ENCODE measurements around the gene ADGRL1.

Gene ADGRL1

GRCh38 chr19:14166999-14167575 lies 38.9 kb downstream of the ADGRL1 start:
- TF ChIP-seq CTCF (conservative IDR thresholded peaks at IDR 0.05): no peak
- H3K27ac ChIP-seq: no peak overlapping the region

GRCh38 chr19:14165990-14166830 lies 39.8 kb downstream of the ADGRL1 start:
- TF ChIP-seq CTCF (conservative IDR thresholded peaks at IDR 0.05): no peak
- H3K27ac ChIP-seq: no peak overlapping the region

GRCh38 chr19:14164724-14165493 lies 41.1 kb downstream of the ADGRL1 start:
- H3K27ac ChIP-seq: no peak overlapping the region
- TF ChIP-seq CTCF (conservative IDR thresholded peaks at IDR 0.05): no peak

DNA sequence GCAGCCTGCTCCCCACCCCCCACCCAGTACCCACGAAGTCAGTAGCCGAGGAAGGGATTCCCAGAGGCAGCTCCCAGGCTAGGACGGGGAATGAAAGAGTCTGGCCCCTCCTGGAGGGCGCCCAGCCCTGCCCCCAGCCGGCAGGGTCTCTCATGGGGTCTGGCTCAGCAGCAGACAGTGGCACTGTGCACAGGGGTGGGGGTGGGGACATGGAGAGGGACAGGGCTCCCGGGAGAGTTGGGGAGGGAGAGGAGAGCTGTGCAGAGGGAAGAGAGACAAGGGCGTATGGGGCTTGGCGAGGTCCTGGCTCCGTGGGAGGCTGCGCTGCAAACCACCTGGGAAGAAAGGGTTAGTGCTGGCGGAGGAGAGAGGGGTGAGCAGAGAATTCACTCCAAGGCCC lies 41.9 kb downstream of the ADGRL1 start:
- no peak overlapping the region for H3K27ac ChIP-seq
- TF ChIP-seq CTCF (conservative IDR thresholded peaks at IDR 0.05): no peak

DNA sequence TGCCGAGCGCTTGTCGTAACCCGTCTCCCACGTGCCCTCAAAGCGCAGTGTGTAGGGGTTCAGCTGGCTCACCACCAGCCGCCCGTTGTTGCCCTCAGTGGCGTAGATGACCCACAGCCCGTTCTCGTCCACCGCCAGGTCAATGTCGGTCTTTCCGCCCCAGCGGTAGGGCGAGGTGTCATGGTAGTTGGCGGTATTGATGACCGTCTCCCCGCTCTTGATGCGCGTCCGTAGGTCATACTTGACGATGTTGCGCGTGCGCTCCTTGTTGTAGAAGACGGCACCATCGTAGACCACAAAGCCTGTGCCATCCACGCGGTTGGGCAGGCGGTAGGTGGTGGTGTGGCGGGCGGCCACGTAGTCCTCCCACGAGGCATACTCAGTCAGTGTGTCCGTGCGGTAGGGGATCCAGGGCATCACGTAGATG lies 43.1 kb downstream of the ADGRL1 start:
- H3K27ac ChIP-seq: no peak overlapping the region
- no peak for TF ChIP-seq CTCF (conservative IDR thresholded peaks at IDR 0.05)

DNA sequence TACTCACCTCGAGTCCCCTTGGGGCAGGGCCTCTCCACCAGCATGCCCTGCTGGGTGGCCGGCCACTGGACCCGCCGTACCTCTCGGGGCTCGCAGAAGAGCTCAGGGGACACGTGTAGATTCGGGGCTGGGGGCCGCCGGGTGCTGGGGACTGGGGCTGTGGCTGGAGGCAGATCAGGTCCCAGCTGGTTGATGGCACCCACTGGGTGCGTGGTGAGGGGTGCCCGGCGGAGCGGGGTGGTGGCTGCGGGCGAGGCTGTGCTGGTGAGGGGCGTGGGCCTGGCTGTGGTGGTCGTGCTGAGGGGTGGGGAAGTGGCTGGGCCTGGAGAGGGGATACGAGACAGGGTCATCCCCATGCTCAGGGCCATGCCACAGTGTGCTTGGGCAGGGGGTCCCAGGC lies 44.7 kb downstream of the ADGRL1 start:
- H3K27ac ChIP-seq: no peak overlapping the region
- TF ChIP-seq CTCF (conservative IDR thresholded peaks at IDR 0.05): no peak

GRCh38 chr19:14160017-14160703 lies 45.8 kb downstream of the ADGRL1 start:
- TF ChIP-seq CTCF (conservative IDR thresholded peaks at IDR 0.05): no peak
- no peak overlapping the region for H3K27ac ChIP-seq
